HG02763 (cell line): ENCODE data around the gene COX19.
"Not testable (repeated sequence)": the region's sequence is repeated elsewhere in the genome, so short reads cannot be mapped to it uniquely, and the experiment has no call there.

Experiments used
- ATAC-seq: cut with Tn5 transposase; IDR thresholded peaks from one replicate; pipeline ENCODE4 v1.9.1; 2021; ENCODE audit warnings: mild to moderate bottlenecking, moderate library complexity; ENCODE audit not compliant: unreplicated experiment

The COX19 gene

GRCh38 chr7:931871-932650, 43.3 kb downstream of the COX19 start:
- ATAC-seq, result no peak

DNA sequence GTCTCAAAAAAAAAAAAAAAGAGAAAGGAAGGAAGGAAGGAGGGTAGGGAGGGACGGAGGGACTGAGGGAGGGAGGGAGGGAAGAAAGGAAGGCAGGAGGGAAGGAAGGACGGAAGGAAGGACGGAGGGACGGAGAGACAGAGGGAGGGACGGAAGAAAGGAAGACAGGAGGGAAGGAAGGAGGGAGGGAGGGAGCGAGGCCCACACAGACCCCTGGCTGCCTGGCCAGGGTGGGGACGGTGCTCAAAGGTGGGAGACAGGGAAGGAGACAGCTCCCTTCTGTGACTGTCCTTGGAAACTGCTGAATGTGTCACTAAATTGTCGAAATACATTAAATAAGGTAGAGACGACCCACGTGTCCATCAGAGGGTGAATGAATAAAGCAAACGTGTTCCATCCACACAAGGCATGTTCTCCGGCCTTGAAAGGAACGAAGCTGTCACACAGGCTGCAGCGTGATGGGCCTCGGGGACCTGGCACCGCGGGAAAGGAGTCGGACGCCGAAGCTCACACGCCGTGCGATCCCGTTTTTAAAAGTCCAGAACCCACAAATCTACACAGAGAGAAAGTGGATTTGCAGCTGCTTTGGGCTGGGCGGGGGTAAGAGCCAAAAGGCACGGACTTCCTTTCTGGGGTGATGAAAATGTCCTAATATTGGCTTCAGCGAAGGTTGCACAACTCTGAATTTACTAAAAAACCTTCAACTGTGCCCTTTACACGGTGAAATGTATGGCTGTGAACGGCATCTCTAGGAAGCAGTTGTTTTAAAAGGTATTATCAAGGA, 44.2 kb downstream of the COX19 start:
- no peak for ATAC-seq

DNA sequence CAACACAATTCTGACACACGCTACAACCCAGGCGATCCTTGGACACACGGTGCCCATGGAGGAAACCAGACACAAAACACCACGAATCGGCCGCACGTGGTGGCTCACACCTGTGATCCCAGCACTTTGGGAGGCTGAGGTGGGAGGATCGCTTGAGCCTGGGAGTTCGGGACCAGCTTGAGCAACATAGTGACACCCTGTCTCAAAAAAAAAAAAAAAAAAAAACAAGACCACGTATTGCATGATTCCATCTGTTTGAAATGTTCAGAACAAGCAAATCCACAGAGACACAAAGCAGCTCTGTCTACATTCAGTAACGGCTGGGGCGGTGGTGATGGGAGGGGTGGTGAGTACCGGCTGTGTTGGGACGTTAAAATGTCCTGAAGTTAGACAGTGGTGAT, 46.0 kb downstream of the COX19 start:
- ATAC-seq, result no peak

GRCh38 chr7:927031-927671, 48.2 kb downstream of the COX19 start:
- ATAC-seq, result no peak

- no peak for ATAC-seq
Measured at GRCh38 chr7:926061-927030, 49.0 kb downstream of the COX19 start.

GRCh38 chr7:925601-926000, 49.7 kb downstream of the COX19 start:
- no peak for ATAC-seq

DNA sequence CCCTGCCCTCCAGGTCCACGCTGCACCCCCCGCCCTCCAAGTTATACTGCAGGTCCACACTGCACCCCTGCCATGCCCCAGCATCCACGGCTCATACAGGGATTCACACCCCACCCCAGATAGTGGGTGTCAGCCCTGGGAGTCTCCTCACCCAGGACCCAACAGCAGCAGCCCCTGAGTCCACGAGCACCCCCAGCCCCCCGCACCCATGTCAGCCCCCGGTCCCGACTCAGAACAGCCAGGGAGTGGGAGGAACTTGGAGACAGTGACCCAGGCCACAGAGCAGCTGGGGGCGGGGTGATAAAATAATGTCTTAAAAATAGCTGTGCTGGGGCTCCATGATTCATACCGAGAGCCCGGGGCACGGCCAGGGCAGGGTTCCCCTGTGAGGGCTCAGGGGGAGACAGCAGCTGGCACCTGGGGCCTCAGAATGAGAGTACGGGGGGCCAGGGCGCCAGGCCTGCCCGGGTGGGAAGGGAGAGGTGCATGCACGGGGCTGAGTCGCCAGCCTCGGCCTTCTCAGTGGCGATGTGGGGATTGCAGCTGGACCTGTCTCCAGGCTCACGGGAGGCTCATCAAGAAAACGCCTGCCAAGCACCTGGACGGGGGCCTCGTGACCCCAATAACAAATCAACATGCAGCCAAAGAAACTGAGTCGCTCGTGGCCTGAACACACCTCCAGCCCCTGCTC, 50.7 kb downstream of the COX19 start:
- peak; percentile 40 for ATAC-seq

DNA sequence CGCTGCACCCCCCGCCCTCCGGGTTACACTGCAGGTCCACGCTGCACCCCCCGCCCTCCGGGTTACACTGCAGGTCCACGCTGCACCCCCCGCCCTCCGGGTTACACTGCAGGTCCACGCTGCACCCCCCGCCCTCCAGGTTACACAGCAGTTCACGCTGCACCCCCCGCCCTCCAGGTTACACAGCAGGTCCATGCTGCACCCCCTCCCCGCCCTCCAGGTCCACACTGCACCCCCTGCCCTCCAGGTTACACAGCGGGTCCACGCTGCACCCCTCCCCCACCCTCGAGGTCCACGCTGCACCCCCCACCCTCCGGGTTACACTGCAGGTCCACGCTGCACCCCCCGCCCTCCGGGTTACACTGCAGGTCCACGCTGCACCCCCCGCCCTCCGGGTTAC, 51.3 kb downstream of the COX19 start:
- not testable (repeated sequence) for ATAC-seq

DNA sequence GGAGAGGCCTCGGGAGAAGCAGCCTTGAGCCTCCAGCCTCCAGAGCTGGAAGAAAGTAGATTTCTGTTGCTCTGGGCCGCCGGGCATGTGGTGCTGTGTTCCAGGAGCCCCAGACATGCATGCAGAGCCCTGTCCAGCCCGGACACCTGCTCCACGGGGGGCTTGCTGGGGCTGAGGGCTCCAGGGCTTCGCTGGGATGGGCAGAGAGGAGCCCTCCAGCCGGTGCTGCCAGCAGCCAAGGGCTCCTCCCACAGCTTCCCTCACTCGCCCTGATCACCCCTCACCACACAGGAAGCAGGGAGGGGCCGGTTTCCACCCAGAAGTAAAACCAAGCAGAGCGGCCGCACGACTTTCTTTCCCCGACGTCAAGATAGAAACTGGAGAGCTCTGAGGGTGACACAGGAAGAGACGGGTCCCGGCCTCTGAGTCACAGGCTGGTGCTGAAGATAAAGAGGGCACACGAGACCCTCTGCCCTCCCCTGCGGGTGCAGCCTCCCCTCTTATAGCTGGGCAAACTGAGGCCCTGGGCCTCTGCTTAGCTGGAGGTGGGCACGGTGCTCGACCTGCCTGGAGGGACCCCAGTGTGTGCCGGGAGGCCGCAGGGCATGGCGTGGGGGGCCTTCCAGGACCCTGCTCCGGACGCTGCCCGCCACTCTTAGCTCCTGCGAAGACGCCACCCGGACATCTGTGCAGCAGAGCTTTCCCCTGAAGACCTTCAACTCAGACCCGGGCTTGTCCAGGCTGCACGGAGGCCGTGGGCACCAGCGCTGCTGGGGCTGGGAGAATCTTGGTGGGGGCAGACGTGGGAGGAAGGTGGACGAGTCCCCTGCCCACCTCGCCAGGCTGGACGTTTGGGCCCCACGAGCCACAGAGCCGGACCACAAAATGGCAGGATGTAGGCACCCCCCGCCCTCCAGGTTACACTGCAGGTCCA, 52.0 kb downstream of the COX19 start:
- ATAC-seq, result peak; percentile 65

DNA sequence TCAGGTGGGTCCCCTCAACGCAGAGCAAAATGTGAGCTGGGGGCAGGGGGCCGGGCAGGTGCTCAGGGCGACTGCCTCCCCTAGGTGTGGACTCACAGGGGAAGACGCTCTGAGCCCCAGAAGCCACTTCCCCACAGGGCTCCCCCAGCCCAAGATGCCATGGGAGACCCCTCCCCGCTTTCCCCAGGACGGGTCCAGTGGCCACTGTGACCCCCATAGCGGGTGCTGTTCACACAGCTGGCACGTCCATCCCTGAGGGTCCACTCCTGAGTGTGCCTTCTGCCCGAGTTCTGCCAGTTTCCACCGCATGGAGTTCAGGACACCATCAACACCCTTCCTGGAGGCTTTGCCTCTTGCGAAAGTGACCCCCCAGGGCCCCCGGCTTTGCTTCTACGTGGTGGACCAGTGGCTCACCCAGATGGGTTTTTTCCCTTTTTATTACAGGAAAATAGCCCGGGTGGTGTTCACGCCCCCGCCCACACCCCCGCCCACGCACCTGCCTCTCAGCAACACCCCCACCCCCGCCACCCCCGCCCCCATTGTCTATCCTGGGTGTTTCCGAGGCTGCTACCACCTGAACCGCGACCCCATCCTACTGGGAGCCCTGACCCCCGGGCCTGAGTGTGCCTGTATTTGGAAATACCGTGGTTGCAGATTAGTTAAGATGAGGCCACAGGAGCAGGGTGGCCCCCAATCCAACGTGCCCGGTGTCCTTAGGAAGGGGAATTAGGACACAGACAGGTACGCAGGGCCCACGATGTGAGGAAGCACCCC, 52.8 kb downstream of the COX19 start:
- no peak for ATAC-seq

DNA sequence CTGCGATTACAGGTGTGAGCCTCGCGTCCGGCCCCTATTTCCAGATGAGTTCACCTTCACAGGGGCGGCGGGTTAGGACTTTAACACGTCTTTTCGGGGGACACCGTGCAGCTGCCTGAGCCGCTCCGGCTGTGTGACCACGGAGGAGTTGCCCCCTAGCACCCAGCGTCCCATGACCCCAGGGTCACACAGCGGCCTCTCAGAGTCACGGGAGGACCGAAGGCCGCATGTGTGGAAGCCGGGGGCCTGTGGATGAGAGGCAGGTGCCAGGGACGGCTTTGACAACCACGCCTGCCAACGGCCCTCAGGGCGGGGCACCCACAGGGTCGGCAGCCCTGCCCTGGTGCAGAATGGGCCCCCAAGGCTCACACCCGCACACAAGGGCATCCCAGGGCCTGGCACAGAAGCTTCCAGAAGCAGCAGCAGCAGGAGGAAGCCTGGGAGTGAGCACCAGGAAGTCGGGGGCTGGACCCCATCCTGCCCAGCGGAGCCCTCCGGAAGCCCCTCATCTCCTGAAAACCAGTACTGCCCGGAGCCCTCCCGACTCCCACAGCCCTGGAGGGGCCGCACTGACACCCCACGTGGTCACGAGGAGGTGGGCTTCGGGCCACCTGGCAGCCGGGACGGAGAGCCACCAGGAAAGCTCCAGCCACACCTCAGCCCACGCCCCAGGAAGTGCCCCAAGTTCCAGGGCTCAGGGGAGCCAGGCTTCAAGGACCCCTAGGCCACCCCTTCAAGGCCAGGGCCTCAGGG, 53.6 kb downstream of the COX19 start:
- no peak for ATAC-seq

GRCh38 chr7:921071-921461, 54.3 kb downstream of the COX19 start:
- no peak for ATAC-seq

DNA sequence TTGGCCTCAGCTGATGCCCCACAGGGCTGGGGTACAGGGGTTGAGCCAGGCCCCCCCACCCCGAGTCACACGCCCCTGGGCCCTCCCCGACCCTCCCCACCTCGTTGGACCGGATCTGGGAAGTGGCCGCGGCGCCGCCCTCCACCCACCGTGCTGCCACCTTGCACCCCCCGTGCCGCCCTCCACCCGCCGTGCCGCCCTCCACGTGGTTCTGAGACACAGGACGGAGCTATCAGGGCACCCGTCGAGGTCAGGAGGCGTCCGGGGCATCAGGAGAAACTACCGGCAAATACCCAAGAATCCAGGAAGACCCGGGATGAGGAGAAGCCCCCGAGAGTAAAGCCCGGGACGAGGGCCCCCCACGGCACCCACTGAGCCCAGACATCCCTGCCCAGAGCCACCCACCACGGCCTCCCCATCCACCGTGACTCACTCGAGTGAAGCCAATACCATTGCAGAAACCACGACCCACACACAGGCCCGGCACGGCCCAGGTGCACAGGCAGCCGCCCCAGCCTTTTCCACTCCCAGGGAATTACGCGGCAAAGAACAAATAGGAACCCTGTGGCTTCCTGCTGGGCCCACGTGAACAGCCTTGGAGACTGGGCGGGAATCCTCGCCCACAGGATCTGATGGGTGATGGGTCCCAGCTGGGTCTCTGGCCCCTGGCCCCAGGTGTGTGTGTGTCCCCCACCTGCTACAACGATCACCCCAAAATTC, 54.8 kb downstream of the COX19 start:
- ATAC-seq, result no peak

- no peak for ATAC-seq
Measured at GRCh38 chr7:919924-920341, 55.4 kb downstream of the COX19 start.

GRCh38 chr7:919114-919442, 56.3 kb downstream of the COX19 start:
- ATAC-seq, result no peak

DNA sequence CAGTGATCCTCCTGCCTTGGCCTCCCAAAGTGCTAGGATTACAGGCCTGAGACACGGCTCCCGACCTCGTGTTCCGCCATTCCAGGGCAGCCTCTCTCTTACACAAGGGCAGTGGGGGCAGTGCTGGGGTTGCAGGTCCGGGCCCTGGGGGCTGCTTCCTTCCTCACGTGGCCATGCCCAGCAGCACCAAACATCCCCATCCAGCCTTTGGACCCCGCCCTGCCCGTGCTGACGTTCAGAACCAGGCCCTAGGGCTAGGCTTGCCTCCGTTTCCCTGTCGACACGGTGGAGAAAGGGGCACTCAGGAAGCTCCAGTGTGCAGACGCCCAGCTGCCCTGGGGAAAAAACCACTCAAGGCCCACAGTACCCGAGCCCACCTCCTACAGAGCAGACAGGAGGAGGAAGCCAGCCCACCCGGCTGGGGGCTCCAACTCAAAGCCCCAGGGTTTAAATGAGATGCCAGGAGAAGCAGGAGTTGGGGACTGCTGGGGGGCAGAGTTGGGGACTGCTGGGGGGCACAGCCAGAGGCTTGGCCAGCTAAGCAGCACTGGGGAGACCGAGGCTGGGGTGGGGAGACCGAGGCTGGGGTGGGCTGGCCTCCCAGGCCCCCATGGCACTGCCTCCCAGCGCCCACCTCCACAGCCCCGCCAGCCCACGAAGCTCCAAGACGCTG, 56.8 kb downstream of the COX19 start:
- no peak for ATAC-seq

GRCh38 chr7:918118-918425, 57.3 kb downstream of the COX19 start:
- ATAC-seq, result no peak
